Ovary (tissue), 9 donors: ENCODE measurements around the gene SLC16A3. TPM values are rescaled to one million over a fixed set of nuclear protein-coding genes. Genes with fewer than 3 reads are reported as not detected.
A peak's percentile ranks its signal among the peaks of the same experiment; 100 is the strongest.
"Not testable (repeated sequence)": the region's sequence is repeated elsewhere in the genome, so short reads cannot be mapped to it uniquely, and the experiment has no call there.

Source experiments
- DNase-seq, 5 donors: peaks; one replicate each; pipeline ENCODE4 v3.0.0-alpha.2; 2019 to 2020
- H3K27ac ChIP-seq, 2 donors: fragments of 200-600 bp; one replicate each; pipeline versions ENCODE4 v1.5.1 to v1.8.0; 2019 to 2022
- H3K27me3 ChIP-seq: fragments of 200-600 bp; one replicate; pipeline ENCODE4 v1.8.0; 2022
- H3K36me3 ChIP-seq: fragments of 200-600 bp; sonication (generic); one replicate; pipeline ENCODE4 v1.5.1; 2019
- H3K4me1 ChIP-seq: one replicate; pipeline ENCODE4 v1.8.1; 2013; ENCODE audit warnings: mild to moderate bottlenecking, moderate library complexity; ENCODE audit not compliant: insufficient read depth
- H3K4me3 ChIP-seq: fragments of 200-600 bp; sonication (generic); one replicate; pipeline ENCODE4 v1.5.1; 2017
- H3K9me3 ChIP-seq, 2 donors: fragments of 200-600 bp in 1 of 2; sonication (generic) in 1 of 2; one replicate each; pipeline versions ENCODE4 v1.5.1 to v1.8.1; 2013 to 2019; ENCODE audit warnings: mild to moderate bottlenecking in 1 of 2, moderate library complexity in 1 of 2
- EP300 ChIP-seq: sonication (generic); formaldehyde crosslinking; IDR thresholded peaks from one replicate; pipeline ENCODE4 v1.6.1; 2017; ENCODE audit warnings: antibody characterized with exemption
- POLR2A ChIP-seq: fragments of 450-650 bp; IDR thresholded peaks from one replicate; pipeline ENCODE4 v1.6.1; 2017; ENCODE audit warnings: antibody characterized with exemption, mild to moderate bottlenecking, moderate library complexity
- WGBS, 3 donors: extraction: QIAGEN DNeasy Blood & Tissue Kit in 1 of 3; methylation state at CpG; one replicate each; pipeline versions ENCODE4 v1.1.5 to v1.1.7; 2013 to 2017; 5-methylcytosine and 5-hydroxymethylcytosine counted together
- intact Hi-C, 4 donors: fragments of 100-400 bp; cut with DNase I; formaldehyde crosslinking; loops; one replicate each; pipeline versions ENCODE4 v1.11.0 to v1.15.1; 2022 to 2023
- polyA plus RNA-seq, 2 donors: library from polyadenylated mRNA; stranded (reverse); fragments of 200-250 nt in 1 of 2; fragments of 350-450 nt in 1 of 2; fragmentation: Illumina TruSeq in 1 of 2; extraction: RNeasy Lipid Tissue Mini Kit (QIAGEN cat#74804) in 1 of 2; gene quantifications; one replicate each; pipeline ENCODE4 v1.2.3, GENCODE V29; 2013 to 2014
- total RNA-seq, 7 donors: library from RNA; depleted of rRNA in 2 of 7; stranded (reverse); fragments of >200 nt in 2 of 7; fragmentation: NEBNext Ultra II Directional in 3 of 7; extraction: Animal tissue kit (Norgen Biotek cat#: 25700) in 3 of 7; gene quantifications; one replicate each; pipeline versions ENCODE4 v1.1.0 to v1.2.4, GENCODE V29; 2016 to 2023
- TF ChIP-seq, protein P1 (sequence below), 3 donors: fragments of 450-650 bp in 2 of 3; fragments of 200-600 bp in 1 of 3; IDR thresholded peaks; one replicate each; pipeline versions ENCODE4 v1.5.1 to v1.8.0; 2016 to 2022; ENCODE audit warnings: antibody characterized with exemption in 3 of 3, mild to moderate bottlenecking in 1 of 3
- donor health status: DM: no; HTN: no; CAD: no; lungs with moderate emphysema.
- donor health status: DM: no; HTN: no; CAD: no.
- donor health status: Bipolar disorder and iron deficiency.
- donor health status: DM: yes; HTN: yes; CAD: no.
- donor health status: DM: no; HTN: no; CAD: no.
- donor health status: DM: yes; HTN: yes; CAD: no.

The SLC16A3 gene
- total and polyA plus RNA-seq, 9 donors, result 3.5 to 23.2 (median 15.8) TPM

GRCh38 chr17:82255402-82255972 lies 26.6 kb downstream of the SLC16A3 start:
- no peak for DNase-seq
- Histone ChIP-seq H3K9me3 (no peaks in the 10 kb centered on the region), H3K27ac (no peak overlapping the region), H3K27me3 (no peaks in the 10 kb centered on the region), H3K4me3 (no peak overlapping the region), H3K36me3 (no peaks in the 10 kb centered on the region), H3K4me1 (no peaks in the 10 kb centered on the region)
- intact Hi-C loops, result no loop called here
- WGBS, 3 donors, result 76 to 79% (median 78%) methylated on average over 15 of the region's 15 CpGs
- TF ChIP-seq EP300 (no peak), POLR2A (no peak)
- TF ChIP-seq, protein P1, sequence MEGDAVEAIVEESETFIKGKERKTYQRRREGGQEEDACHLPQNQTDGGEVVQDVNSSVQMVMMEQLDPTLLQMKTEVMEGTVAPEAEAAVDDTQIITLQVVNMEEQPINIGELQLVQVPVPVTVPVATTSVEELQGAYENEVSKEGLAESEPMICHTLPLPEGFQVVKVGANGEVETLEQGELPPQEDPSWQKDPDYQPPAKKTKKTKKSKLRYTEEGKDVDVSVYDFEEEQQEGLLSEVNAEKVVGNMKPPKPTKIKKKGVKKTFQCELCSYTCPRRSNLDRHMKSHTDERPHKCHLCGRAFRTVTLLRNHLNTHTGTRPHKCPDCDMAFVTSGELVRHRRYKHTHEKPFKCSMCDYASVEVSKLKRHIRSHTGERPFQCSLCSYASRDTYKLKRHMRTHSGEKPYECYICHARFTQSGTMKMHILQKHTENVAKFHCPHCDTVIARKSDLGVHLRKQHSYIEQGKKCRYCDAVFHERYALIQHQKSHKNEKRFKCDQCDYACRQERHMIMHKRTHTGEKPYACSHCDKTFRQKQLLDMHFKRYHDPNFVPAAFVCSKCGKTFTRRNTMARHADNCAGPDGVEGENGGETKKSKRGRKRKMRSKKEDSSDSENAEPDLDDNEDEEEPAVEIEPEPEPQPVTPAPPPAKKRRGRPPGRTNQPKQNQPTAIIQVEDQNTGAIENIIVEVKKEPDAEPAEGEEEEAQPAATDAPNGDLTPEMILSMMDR (IDR thresholded peaks at IDR 0.05), result no peak

GRCh38 chr17:82256242-82256885 lies 27.5 kb downstream of the SLC16A3 start:
- H3K27ac ChIP-seq, result no peak overlapping the region
- H3K36me3 ChIP-seq, result no peaks in the 10 kb centered on the region

GRCh38 chr17:82257473-82257872 lies 28.6 kb downstream of the SLC16A3 start:
- no peak for TF ChIP-seq POLR2A
- TF ChIP-seq EP300, result no peak
- TF ChIP-seq, protein P1 (IDR thresholded peaks at IDR 0.05), result no peak
- no peaks in the 10 kb centered on the region for H3K36me3 ChIP-seq
- WGBS, 3 donors, result 49 to 72% (median 54%) methylated on average over 10 of the region's 10 CpGs
- no peak overlapping the region for H3K4me3 ChIP-seq
- no peak overlapping the region for H3K27ac ChIP-seq
- intact Hi-C loops, result no loop called here
- no peaks in the 10 kb centered on the region for H3K27me3 ChIP-seq
- peak in 1 of 5 donors; percentile 40 for DNase-seq
- no peaks in the 10 kb centered on the region for H3K9me3 ChIP-seq
- no peaks in the 10 kb centered on the region for H3K4me1 ChIP-seq

More at GRCh38 chr17:82256242-82256885, 27.5 kb downstream of the SLC16A3 start:
- no peaks in the 10 kb centered on the region for H3K27me3 ChIP-seq
- H3K4me1 ChIP-seq, result no peaks in the 10 kb centered on the region
- WGBS, 3 donors, result 89 to 90% (median 90%) methylated on average over 14 of the region's 14 CpGs
- TF ChIP-seq, protein P1 (IDR thresholded peaks at IDR 0.05), result no peak
- TF ChIP-seq EP300 (no peak), POLR2A (no peak)
- no peak overlapping the region for H3K4me3 ChIP-seq
- intact Hi-C loops, result no loop called here
- DNase-seq, result no peak
- no peaks in the 10 kb centered on the region for H3K9me3 ChIP-seq

GRCh38 chr17:82258555-82258954 lies 29.7 kb downstream of the SLC16A3 start:
- WGBS, 3 donors, result 68 to 72% (median 69%) methylated on average over 5 of the region's 5 CpGs
- Histone ChIP-seq H3K36me3 (no peaks in the 10 kb centered on the region), H3K27ac (no peak overlapping the region), H3K9me3 (no peaks in the 10 kb centered on the region), H3K27me3 (no peaks in the 10 kb centered on the region), H3K4me3 (no peak overlapping the region), H3K4me1 (no peaks in the 10 kb centered on the region)
- intact Hi-C loops, result no loop called here
- DNase-seq, result no peak
- TF ChIP-seq, protein P1 (IDR thresholded peaks at IDR 0.05), result no peak
- TF ChIP-seq POLR2A (no peak), EP300 (no peak)

GRCh38 chr17:82259972-82260961 lies 31.4 kb downstream of the SLC16A3 start:
- H3K36me3 ChIP-seq, result not testable (repeated sequence)

More at GRCh38 chr17:82259972-82260961, 31.4 kb downstream of the SLC16A3 start:
- intact Hi-C loops, H3K9me3 ChIP-seq, H3K27me3 ChIP-seq, H3K4me1 ChIP-seq, H3K4me3 ChIP-seq, H3K27ac ChIP-seq, DNase-seq: not testable (repeated sequence)
- 89 to 93% (median 92%) methylated on average over 8 of the region's 8 CpGs for WGBS, 3 donors
